BLaER1 (cell line): Measurements from ENCODE around the gene MYO3B.

Source experiments
- H3K27ac ChIP-seq: shearing (Covaris generic); formaldehyde crosslinking; 2 replicates; pipeline ENCODE4 v1.8.1; 2022
- H3K27me3 ChIP-seq: shearing (Covaris generic); formaldehyde crosslinking; 2 replicates; pipeline ENCODE4 v1.8.1; 2022
- H3K36me3 ChIP-seq: shearing (Covaris generic); formaldehyde crosslinking; 2 replicates; pipeline ENCODE4 v1.8.1; 2022
- H3K4me1 ChIP-seq: shearing (Covaris generic); formaldehyde crosslinking; 2 replicates; pipeline ENCODE4 v1.8.1; 2022
- H3K4me2 ChIP-seq: shearing (Covaris generic); formaldehyde crosslinking; 2 replicates; pipeline ENCODE4 v1.8.1; 2022
- H3K4me3 ChIP-seq: shearing (Covaris generic); formaldehyde crosslinking; 2 replicates; pipeline ENCODE4 v1.8.1; 2022
- H3K9ac ChIP-seq: shearing (Covaris generic); formaldehyde crosslinking; 2 replicates; pipeline ENCODE4 v1.8.1; 2022
- H3K9me3 ChIP-seq: shearing (Covaris generic); formaldehyde crosslinking; 2 replicates; pipeline ENCODE4 v1.8.1; 2022
- H4K20me1 ChIP-seq: shearing (Covaris generic); formaldehyde crosslinking; 2 replicates; pipeline ENCODE4 v1.8.1; 2022
- Cebpa-rat ChIP-seq: shearing (Covaris generic); IDR thresholded peaks from 2 replicates; pipeline ENCODE4 v1.8.1; 2022

MYO3B gene

GRCh38 chr2:170503971-170504809 lies 326.2 kb downstream of the MYO3B start:
- no peak overlapping the region for H3K4me2 ChIP-seq
- H3K27me3 ChIP-seq = peaks cover 28% of the 10 kb centered on the region
- H3K27ac ChIP-seq = no peak overlapping the region
- no peak overlapping the region for H3K9ac ChIP-seq
- no peaks in the 10 kb centered on the region for H4K20me1 ChIP-seq
- no peak overlapping the region for H3K4me3 ChIP-seq
- H3K4me1 ChIP-seq = peaks cover 11% of the 10 kb centered on the region
- no peaks in the 10 kb centered on the region for H3K36me3 ChIP-seq
- TF ChIP-seq Cebpa-rat = no peak
- H3K9me3 ChIP-seq = no peaks in the 10 kb centered on the region

DNA sequence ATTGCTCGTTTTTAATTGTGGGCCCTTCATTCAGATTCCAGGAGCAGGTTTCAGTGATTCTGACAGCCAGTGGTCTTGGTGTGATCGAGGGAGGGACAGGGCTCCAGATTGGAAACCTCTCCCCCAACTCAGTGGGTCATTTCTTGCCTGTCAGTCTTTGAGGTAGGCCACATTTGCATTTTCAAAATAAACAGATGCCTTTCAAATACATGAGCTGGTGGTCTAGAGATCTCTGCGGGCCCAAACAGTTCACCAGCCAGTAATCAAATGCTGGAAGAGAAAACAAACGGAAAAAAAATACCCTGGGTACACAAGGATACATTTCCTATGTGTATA lies 326.8 kb downstream of the MYO3B start:
- H3K4me3 ChIP-seq = no peak overlapping the region
- H3K36me3 ChIP-seq = no peaks in the 10 kb centered on the region
- no peaks in the 10 kb centered on the region for H3K9me3 ChIP-seq
- no peak overlapping the region for H3K4me2 ChIP-seq
- TF ChIP-seq Cebpa-rat = no peak
- peaks cover 31% of the 10 kb centered on the region for H3K27me3 ChIP-seq
- H4K20me1 ChIP-seq = no peaks in the 10 kb centered on the region
- H3K9ac ChIP-seq = no peak overlapping the region
- no peak overlapping the region for H3K27ac ChIP-seq
- peaks cover 11% of the 10 kb centered on the region for H3K4me1 ChIP-seq

DNA sequence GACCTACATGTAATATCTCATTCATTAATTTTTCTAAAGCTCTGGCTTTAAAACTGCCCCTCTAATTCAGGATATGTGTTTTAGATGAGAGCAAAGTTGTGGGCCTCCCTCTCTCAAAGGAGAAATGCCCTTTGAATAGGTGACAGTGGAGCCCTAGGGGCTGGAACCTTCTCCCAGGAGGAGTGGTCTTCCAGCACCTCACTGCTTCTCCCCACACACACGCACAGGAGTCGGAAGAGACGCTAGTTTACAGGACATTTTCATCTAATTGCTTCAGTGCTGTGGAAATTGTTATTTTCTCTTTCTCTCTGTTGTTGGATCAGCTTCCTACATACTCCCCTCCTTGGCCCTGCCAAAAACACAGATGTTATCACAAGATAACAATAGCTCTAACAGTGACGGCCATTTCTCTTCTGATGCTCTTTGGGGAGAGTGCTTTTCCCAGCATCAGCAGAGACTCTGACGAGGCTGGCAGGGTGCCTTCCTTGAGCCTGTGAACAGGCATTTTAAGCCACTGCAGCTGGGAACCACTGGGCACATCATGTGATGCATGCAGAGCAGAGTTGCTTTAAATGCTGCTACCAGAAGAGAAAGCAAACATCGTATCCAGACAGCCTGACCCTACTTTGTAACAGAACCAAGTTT lies 327.8 kb downstream of the MYO3B start:
- H3K4me1 ChIP-seq = peaks cover 11% of the 10 kb centered on the region
- H3K9me3 ChIP-seq = no peaks in the 10 kb centered on the region
- peaks cover 33% of the 10 kb centered on the region for H3K27me3 ChIP-seq
- TF ChIP-seq Cebpa-rat = no peak
- no peak overlapping the region for H3K9ac ChIP-seq
- H3K4me3 ChIP-seq = no peak overlapping the region
- H3K4me2 ChIP-seq = no peak overlapping the region
- no peaks in the 10 kb centered on the region for H4K20me1 ChIP-seq
- H3K36me3 ChIP-seq = no peaks in the 10 kb centered on the region
- H3K27ac ChIP-seq = no peak overlapping the region

DNA sequence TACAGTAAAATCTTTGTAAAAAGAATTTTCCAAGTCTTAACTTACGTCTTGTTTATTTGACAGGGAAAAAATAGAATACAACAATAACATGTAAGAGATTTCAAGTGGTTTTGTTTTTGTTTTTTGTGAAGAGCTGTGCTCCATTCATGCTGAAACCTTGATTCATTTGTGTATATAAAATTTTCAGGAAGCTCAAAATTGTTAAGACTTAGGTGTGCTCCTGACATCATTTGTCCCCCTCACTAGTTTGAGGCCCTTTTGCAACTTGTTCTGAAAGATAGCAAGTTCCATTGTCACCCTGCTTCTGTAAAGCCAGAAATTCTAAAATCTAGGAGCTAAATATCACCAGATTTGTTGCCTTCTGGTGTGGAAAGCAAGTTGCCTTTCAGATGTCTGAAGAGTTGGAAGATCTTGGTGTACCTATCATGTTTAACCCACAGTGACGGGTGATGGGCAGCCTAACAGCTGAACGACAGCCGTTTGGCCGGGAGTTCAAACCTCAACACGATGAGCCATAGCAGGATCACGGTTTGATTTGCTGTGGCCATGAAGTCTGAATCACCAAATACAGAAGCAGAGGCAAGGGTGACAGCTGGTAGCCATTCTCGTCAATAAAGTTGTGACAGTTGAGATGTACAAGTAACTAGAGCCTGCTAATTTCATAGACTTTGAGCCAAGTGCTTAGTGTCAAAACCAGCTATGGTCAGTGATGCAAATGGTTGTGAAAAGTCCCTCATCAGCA lies 331.7 kb downstream of the MYO3B start:
- Histone ChIP-seq H3K4me1 (peaks cover 11% of the 10 kb centered on the region), H3K27me3 (peaks cover 33% of the 10 kb centered on the region), H3K9ac (no peak overlapping the region), H3K4me3 (no peak overlapping the region), H3K36me3 (no peaks in the 10 kb centered on the region), H3K4me2 (no peak overlapping the region), H3K27ac (no peak overlapping the region), H3K9me3 (no peaks in the 10 kb centered on the region), H4K20me1 (no peaks in the 10 kb centered on the region)
- TF ChIP-seq Cebpa-rat = no peak

DNA sequence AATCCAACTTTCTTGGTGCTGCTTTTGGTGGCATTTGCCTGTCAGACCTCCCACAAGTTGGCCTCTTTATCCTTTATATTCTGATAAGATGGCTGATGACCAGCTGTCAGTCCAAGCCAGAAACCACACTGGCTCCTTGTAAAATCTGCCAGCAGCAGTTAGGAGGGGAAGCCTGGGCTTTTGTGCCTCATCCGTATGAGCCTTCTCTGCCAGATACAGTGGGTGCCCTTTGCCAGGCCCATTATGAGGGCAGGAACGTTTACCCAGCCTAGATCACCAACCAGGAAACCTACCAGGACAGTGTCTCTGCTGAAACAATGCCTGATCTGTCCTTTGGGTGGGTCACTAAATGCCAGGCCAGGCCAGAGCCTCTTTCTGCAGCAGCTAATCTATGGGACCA lies 334.3 kb downstream of the MYO3B start:
- Histone ChIP-seq H3K9ac (no peak overlapping the region), H4K20me1 (no peaks in the 10 kb centered on the region), H3K4me2 (no peak overlapping the region), H3K27me3 (peaks cover 17% of the 10 kb centered on the region; the same call in 1 of the 2 replicates), H3K9me3 (no peaks in the 10 kb centered on the region), H3K27ac (no peak overlapping the region), H3K4me1 (peaks cover 8% of the 10 kb centered on the region), H3K36me3 (no peaks in the 10 kb centered on the region), H3K4me3 (no peak overlapping the region)
- TF ChIP-seq Cebpa-rat = no peak

DNA sequence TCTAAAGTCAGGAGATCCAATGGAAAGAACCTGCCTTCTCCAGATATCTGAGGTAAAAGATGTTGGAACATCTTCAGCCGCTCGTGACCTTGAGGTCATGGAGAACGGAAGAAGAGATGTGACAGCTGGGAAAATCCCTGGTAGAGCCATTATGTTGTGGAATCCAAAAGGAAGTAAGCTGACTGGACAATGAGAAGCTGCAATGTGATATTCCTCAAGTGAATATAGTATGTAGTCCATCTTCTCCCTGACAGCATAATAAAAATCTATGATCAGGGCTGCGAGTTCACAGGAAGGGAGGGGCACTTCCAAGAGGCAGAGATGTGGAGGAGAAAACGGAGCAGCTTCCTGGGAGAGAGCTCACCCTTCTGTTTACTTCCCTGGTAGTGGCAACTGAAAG lies 336.2 kb downstream of the MYO3B start:
- Histone ChIP-seq H3K4me3 (no peak overlapping the region), H3K27ac (no peak overlapping the region), H3K27me3 (peaks cover 5% of the 10 kb centered on the region; the same call in 1 of the 2 replicates), H3K4me1 (no peaks in the 10 kb centered on the region), H3K36me3 (no peaks in the 10 kb centered on the region), H4K20me1 (no peaks in the 10 kb centered on the region), H3K9me3 (no peaks in the 10 kb centered on the region), H3K4me2 (no peak overlapping the region), H3K9ac (no peak overlapping the region)
- no peak for TF ChIP-seq Cebpa-rat

DNA sequence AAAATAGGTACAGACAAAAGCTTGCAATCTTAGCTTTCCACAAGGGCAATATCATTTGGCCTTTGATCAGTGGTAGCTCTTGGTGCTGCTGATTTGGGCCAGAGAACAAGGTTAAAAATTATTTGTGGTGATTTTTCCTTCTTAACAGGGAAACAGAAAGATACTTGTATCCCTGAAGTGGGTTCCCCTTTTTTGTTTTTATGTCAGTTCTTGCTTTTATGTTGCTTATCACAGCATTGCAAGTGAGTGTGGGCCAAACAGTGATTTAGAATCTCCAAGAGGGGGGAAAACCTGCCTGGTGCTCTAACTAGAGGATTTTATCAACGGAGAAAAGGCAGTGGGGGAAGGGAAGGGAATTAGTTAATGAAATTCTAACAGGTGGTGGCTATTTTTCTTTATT lies 339.6 kb downstream of the MYO3B start:
- no peak overlapping the region for H3K4me2 ChIP-seq
- H4K20me1 ChIP-seq = no peaks in the 10 kb centered on the region
- H3K36me3 ChIP-seq = no peaks in the 10 kb centered on the region
- no peaks in the 10 kb centered on the region for H3K27me3 ChIP-seq
- TF ChIP-seq Cebpa-rat = no peak
- H3K9me3 ChIP-seq = no peaks in the 10 kb centered on the region
- no peak overlapping the region for H3K4me3 ChIP-seq
- no peak overlapping the region for H3K9ac ChIP-seq
- no peaks in the 10 kb centered on the region for H3K4me1 ChIP-seq
- no peak overlapping the region for H3K27ac ChIP-seq

GRCh38 chr2:170518911-170519310 lies 341.0 kb downstream of the MYO3B start:
- Histone ChIP-seq H3K27ac (no peak overlapping the region), H3K4me2 (no peak overlapping the region), H3K27me3 (no peaks in the 10 kb centered on the region), H3K4me1 (no peaks in the 10 kb centered on the region), H3K4me3 (no peak overlapping the region), H3K36me3 (no peaks in the 10 kb centered on the region), H3K9me3 (no peaks in the 10 kb centered on the region), H4K20me1 (no peaks in the 10 kb centered on the region), H3K9ac (no peak overlapping the region)
- TF ChIP-seq Cebpa-rat = no peak

GRCh38 chr2:170521299-170521698 lies 343.4 kb downstream of the MYO3B start:
- Histone ChIP-seq H3K9ac (no peak overlapping the region), H3K27me3 (no peaks in the 10 kb centered on the region), H3K36me3 (no peaks in the 10 kb centered on the region), H3K4me1 (no peaks in the 10 kb centered on the region), H3K4me3 (no peak overlapping the region), H3K9me3 (no peaks in the 10 kb centered on the region), H4K20me1 (no peaks in the 10 kb centered on the region), H3K4me2 (no peak overlapping the region), H3K27ac (no peak overlapping the region)
- no peak for TF ChIP-seq Cebpa-rat

- Histone ChIP-seq H3K4me1 (no peaks in the 10 kb centered on the region), H3K36me3 (no peaks in the 10 kb centered on the region), H3K9ac (no peak overlapping the region), H3K27me3 (no peaks in the 10 kb centered on the region), H3K9me3 (no peaks in the 10 kb centered on the region), H3K27ac (no peak overlapping the region), H3K4me2 (no peak overlapping the region), H3K4me3 (no peak overlapping the region), H4K20me1 (no peaks in the 10 kb centered on the region)
- no peak for TF ChIP-seq Cebpa-rat
These were observed 345.6 kb downstream of the MYO3B start for GRCh38 chr2:170523506-170523905.
